Endothelial cell of hepatic sinusoid (primary cell): Measurements from ENCODE around the gene CHP2.
"Not testable (repeated sequence)": the region's sequence is repeated elsewhere in the genome, so short reads cannot be mapped to it uniquely, and the experiment has no call there.

Experiments used
- in situ Hi-C: cut with HindIII; loops from 2 replicates; pipeline ENCODE4 v1.10.0; 2017; ENCODE audit warnings: low sequenced_read_pairs

CHP2 gene

GRCh38 chr16:23754594-23755483 is at the start of gene CHP2:
Gene CHP2 (plus strand): TSS chr16:23755026. CDS start chr16:23755050, 24 bp downstream.
- in situ Hi-C loops, result no loop called here

GRCh38 chr16:23705517-23705902 is 49.3 kb upstream of the CHP2 start:
- in situ Hi-C loops, result no loop called here

GRCh38 chr16:23706439-23706838 is 48.4 kb upstream of the CHP2 start:
- in situ Hi-C loops, result no loop called here

- in situ Hi-C loops, result no loop called here
Observed at GRCh38 chr16:23709536-23709935, 45.3 kb upstream of the CHP2 start.

GRCh38 chr16:23710008-23710407 is 44.8 kb upstream of the CHP2 start:
- in situ Hi-C loops, result no loop called here

GRCh38 chr16:23710504-23710903 is 44.3 kb upstream of the CHP2 start:
- in situ Hi-C loops, result no loop called here

- in situ Hi-C loops, result no loop called here
Observed at GRCh38 chr16:23711785-23712184, 43.0 kb upstream of the CHP2 start.

- in situ Hi-C loops, result no loop called here
Observed at GRCh38 chr16:23712976-23713375, 41.9 kb upstream of the CHP2 start, which contains the start of gene ERN2. Gene ERN2 (minus strand): TSS chr16:23713222. CDS start chr16:23713187, 35 bp downstream.

- in situ Hi-C loops, result no loop called here
Observed at GRCh38 chr16:23716484-23716883, 38.3 kb upstream of the CHP2 start.

GRCh38 chr16:23722613-23723240 is 32.1 kb upstream of the CHP2 start:
- in situ Hi-C loops, result not testable (repeated sequence)

GRCh38 chr16:23724096-23724784 is 30.6 kb upstream of the CHP2 start:
- in situ Hi-C loops, result no loop called here

GRCh38 chr16:23724785-23725131 is 30.1 kb upstream of the CHP2 start:
- in situ Hi-C loops, result no loop called here

GRCh38 chr16:23726710-23727109 is 28.1 kb upstream of the CHP2 start:
- in situ Hi-C loops, result no loop called here

GRCh38 chr16:23728112-23728477 is 26.7 kb upstream of the CHP2 start:
- in situ Hi-C loops, result no loop called here

GRCh38 chr16:23729503-23730424 is 25.1 kb upstream of the CHP2 start:
- in situ Hi-C loops, result no loop called here

GRCh38 chr16:23734176-23734893 is 20.5 kb upstream of the CHP2 start:
- in situ Hi-C loops, result no loop called here

- in situ Hi-C loops, result not testable (repeated sequence)
Observed at GRCh38 chr16:23737423-23738028, 17.3 kb upstream of the CHP2 start.

- in situ Hi-C loops, result no loop called here
Observed at GRCh38 chr16:23739516-23739915, 15.3 kb upstream of the CHP2 start.

GRCh38 chr16:23741675-23742303 is 13.0 kb upstream of the CHP2 start:
- in situ Hi-C loops, result no loop called here
